ENCODE results near the gene TAF4. TPM values are rescaled to one million over a fixed set of nuclear protein-coding genes. Genes with fewer than 3 reads are reported as not detected.
A peak's percentile ranks its signal among the peaks of the same experiment; 100 is the strongest.

Gene TAF4
- polyA plus RNA-seq, 3 donors from 2014 or later = 0.04 to 3.2 (median 1.1) TPM

DNA sequence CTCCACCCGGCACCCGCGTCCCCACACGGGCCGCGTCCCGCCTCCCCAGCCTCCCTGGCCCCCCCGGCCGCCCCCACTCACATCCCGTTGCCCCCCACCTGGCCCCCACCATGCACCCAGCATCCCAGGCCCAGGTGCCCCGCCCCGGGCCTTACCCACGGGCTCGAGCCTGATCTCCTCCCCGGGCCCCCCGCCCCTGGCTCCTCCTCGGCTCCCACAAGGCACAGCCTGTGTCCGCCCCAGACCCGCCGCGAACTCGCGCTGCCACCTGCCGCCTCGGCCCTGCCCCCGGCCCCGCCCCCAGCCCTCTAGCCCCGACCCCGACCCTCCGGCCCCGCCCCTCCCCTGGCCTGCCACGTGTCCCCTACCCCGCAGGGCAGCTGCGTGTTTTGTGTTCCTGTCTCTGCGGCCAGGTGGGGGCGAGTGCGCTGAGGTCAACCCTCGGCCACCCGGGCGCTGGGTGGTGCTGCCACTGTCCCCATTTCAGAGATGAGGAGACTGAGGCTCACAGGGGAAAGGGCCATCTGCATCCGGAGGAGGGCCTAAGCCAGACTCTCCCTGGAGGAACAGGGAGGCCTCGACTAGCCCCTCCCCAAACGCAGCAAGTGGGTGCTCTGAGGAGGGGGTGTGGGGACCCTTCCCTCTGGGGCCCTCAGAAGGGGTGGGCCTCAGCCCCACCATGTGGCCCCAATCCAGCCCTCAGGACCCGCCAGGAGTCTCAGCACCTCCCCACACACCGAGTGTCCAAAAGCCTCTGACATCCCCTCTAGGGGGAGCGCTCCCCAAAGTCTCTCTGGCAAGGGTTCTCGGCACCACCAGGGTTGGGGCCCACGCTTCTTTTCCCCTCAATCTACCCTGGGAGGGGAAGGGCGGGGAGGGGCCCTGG lies 99.8 kb downstream of the TAF4 start:
- Mint-ChIP-seq H3K27me3 (ENCODE audit: low read depth in 3 of 3) (peaks cover 0 to 4% (median 2%) of the 10 kb centered on the region in 3 donors), H3K4me3 (no peak overlapping the region)

DNA sequence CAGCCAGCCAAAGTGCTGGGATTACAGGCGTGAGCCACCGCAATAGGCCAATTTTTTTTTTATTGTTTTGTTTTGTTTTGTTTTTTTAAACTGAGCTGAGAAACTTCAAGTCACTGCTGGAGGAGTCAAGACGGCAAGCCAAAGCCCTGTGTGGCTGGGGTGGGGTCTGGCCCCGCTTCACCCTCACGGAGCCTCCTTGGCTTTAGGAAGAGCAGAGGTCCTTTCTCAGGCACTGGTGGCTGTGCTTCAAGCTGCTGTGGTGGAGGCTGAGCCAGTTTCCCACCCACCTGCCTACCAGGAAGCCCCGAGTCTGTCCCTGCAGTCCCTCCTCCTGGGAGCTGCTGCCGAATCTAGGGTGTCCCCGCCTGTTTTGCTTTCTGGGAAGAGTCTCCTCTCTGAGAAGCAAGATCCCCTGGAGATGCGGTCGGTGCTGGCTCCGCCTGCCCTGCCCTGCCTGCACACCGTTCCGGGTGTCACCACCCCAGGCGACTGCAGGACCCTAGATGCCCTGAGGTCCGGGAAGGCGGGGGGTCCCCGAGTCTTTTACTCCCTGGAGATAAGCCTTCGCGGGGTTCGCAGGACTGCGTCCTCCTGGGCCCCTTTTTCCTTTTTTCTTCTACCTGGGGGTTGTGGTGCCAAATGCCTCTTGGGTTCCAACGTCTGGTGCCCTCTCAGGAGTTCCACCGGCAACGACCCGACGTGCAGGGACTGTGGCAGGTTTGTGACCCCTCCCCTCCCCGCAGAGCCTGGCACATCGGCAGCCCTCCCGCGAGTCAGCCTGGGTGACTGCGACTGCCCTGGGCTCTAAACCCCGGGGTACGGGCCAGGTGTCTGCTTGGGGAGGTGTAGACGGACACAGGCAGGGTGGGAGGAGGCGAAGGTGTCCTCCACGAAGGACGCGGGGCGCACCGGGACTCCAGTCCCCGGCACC lies 100.7 kb downstream of the TAF4 start:
- peaks cover 0 to 4% (median 0%) of the 10 kb centered on the region in 3 donors for H3K36me3 Mint-ChIP-seq
- H3K27me3 Mint-ChIP-seq (ENCODE audit: low read depth in 3 of 3) = peaks cover 0 to 4% (median 2%) of the 10 kb centered on the region in 3 donors
- no peaks in the 10 kb centered on the region for H3K9me3 Mint-ChIP-seq
- H3K4me3 Mint-ChIP-seq = no peak overlapping the region
- DNase-seq = no peak
- no peak overlapping the region for H3K27ac Mint-ChIP-seq
- peaks cover 0 to 3% of the 10 kb centered on the region in 2 donors for H3K4me1 Mint-ChIP-seq

More for the DNA sequence above, 99.8 kb downstream of the TAF4 start:
- Mint-ChIP-seq H3K4me1 (peaks cover 0 to 3% of the 10 kb centered on the region in 2 donors), H3K27ac (no peak overlapping the region), H3K36me3 (peaks cover 3 to 9% (median 3%) of the 10 kb centered on the region in 3 donors), H3K9me3 (no peaks in the 10 kb centered on the region)
- no peak for DNase-seq

DNA sequence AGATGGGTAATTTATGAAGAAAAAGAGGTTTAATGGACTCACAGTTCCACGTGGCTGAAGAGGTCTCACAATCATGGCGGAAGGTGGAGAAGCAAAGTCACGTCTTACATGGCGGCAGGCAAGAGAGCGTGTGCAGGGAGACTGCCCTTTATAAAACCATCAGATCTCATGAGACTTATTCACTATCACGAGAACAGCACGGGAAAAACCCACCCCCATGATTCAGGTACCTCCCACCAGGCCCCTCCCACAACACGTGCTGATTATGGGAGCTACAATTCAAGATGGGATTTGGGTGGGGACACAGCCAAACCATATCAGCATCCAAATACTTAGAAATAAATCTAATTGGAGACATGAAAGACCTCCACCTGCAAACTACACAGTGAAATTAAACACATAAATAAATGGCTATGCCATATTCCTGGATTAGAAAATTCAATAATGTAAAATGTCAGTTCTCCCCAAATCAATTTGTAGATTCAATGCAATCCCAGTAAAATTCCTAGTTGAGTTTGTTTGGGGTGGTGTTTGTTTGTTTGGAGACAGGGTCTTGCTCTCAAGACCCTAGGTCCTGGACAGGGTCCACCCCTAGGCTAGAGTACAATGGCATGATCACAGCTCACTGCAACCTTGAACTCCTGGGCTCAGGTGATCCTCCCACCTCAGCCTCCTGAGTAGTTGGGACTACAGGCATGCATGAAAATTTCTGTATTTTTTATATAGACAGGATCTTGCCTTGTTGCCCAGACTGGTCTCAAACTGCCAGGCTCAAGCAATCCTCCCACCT lies 101.6 kb downstream of the TAF4 start:
- Mint-ChIP-seq H3K36me3 (peaks cover 0 to 4% (median 0%) of the 10 kb centered on the region in 3 donors), H3K27me3 (ENCODE audit: low read depth in 3 of 3) (peaks cover 0 to 4% (median 2%) of the 10 kb centered on the region in 3 donors), H3K27ac (no peak overlapping the region), H3K4me3 (no peak overlapping the region), H3K4me1 (peaks cover 0 to 3% of the 10 kb centered on the region in 2 donors), H3K9me3 (no peaks in the 10 kb centered on the region)
- DNase-seq = no peak

DNA sequence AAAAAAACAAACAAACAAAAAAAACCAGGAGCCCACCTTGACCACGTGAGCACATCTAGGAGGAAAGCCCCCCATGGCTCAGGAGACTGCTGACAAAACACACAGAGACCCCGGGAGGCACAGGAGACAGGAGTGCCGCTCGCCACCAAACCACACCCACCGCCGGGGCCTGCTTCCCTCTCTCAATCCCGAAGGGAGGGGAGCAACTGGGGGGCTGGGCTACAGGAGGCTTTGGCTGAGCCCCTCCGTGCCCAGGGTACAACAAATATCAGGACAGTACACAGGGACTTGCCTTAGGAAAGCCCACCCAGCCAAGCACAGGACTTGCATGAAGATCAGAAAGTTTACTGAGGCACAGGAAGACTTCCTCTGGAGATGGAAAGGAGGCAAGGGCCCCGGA lies 102.5 kb downstream of the TAF4 start:
- Mint-ChIP-seq H3K4me1 (peaks cover 0 to 3% of the 10 kb centered on the region in 2 donors), H3K4me3 (no peak overlapping the region), H3K27me3 (ENCODE audit: low read depth in 3 of 3) (peaks cover 0 to 2% (median 2%) of the 10 kb centered on the region in 3 donors), H3K9me3 (no peaks in the 10 kb centered on the region), H3K27ac (no peak overlapping the region), H3K36me3 (peaks cover 0 to 4% (median 0%) of the 10 kb centered on the region in 3 donors)
- DNase-seq = no peak

DNA sequence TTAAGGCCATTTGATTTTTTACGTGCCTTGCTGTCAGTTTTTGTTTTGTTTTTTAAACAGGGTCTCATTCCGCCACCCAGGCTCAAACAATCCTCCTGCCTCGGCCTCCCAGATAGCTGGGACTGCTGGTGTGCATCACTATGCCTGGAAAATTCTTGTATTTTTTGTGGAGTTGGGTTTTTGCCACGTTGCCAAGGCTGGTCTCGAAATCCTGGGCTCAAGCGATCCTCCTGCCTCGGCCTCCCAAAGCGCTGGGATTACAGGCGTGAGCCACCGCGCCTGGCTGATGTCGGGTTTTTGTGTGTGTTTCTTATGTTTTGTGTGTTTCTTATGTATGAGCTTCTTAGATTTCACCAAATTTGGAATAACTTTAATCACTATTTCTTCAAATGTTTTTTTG lies 104.8 kb downstream of the TAF4 start:
- no peak overlapping the region for H3K27ac Mint-ChIP-seq
- DNase-seq = no peak
- peaks cover 0 to 2% (median 2%) of the 10 kb centered on the region in 3 donors for H3K27me3 Mint-ChIP-seq (ENCODE audit: low read depth in 3 of 3)
- H3K4me1 Mint-ChIP-seq = no peaks in the 10 kb centered on the region
- H3K36me3 Mint-ChIP-seq = peaks cover 0 to 4% (median 0%) of the 10 kb centered on the region in 3 donors
- H3K4me3 Mint-ChIP-seq = no peak overlapping the region
- no peaks in the 10 kb centered on the region for H3K9me3 Mint-ChIP-seq

DNA sequence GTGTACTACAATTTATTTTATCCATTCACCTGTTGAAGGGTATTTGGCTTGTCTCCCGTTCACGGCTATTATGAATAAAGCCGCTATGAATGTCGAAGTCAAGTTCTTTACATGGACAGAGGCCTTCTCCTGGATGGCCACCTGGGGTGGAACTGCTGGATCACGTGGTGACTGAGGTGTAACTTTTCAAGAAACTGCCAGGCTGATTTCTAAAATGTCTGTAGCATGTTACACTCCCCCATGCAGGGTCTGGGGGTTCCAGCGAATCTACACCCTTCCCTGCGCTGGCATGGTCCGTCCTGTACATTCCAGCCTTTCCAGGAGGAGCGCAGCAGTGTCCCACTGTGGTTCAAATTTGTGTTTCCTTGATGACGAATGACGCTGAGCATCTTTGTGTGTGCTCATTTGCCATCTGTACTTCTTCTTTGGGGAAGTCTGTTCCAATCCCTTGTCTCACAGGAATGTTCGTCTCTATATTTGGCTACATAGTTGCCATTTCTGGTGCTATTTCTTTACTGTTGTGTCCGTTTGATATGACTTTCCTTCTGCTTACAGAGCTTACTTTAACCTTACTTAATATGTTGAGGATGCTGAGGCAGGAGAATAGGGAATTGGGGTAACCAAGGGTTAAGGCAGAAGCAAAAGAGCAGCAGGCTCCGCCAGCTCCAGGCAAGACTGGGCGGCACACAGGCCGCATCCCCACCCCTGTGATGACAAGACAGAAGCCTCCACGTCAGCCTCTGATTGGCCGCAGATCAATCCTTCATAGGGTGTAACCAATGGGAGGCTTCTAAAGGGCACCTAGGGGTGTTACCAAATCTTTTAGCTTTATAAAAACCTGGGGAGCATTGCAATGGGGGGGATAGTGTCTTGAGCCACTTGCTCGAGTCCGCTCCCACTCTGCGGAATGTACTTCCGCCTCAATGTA lies 106.6 kb downstream of the TAF4 start:
- peak overlapping the region in 1 of 6 donors; percentile 34 for H3K27ac Mint-ChIP-seq
- no peak overlapping the region for H3K4me3 Mint-ChIP-seq
- H3K36me3 Mint-ChIP-seq = peaks cover 0 to 4% (median 0%) of the 10 kb centered on the region in 3 donors
- no peak for DNase-seq
- peaks cover 0 to 4% (median 2%) of the 10 kb centered on the region in 3 donors for H3K27me3 Mint-ChIP-seq (ENCODE audit: low read depth in 3 of 3)
- no peaks in the 10 kb centered on the region for H3K4me1 Mint-ChIP-seq
- no peaks in the 10 kb centered on the region for H3K9me3 Mint-ChIP-seq

DNA sequence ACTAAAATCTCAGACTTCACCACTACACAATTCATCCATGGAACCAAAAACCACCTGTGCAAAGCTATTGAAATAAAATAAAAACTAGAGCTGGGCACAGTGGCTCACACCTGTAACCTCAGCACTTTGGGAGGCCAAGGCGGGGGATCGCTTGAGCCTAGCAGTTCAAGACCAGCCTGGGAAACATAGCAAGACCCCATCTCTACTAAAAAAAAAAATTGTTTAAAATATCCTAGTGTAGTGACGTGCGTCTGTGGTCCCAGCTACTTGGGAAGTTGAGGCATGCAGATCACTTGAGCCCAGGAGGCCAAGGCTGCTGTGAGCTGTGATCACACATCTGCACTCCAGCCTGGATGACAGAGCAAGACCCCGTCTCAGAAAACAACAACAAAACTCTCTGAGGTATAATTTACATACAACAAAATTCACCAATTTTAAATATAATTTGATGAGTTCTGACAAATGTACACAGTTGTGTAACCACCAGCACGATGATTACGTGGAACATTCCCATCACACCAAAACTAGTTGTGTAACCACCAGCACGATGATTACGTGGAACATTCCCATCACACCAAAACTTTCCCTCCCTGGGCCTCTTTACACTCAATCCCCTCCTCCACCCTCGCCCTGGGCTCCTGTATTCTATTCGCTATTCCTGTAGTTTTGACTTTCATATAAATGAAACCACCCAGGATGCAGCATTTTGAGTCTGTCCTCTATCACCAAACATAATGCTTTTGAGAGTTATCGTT lies 107.5 kb downstream of the TAF4 start:
- Mint-ChIP-seq H3K36me3 (peaks cover 0 to 4% (median 0%) of the 10 kb centered on the region in 3 donors), H3K27ac (no peak overlapping the region), H3K9me3 (no peaks in the 10 kb centered on the region), H3K4me1 (no peaks in the 10 kb centered on the region), H3K4me3 (no peak overlapping the region), H3K27me3 (ENCODE audit: low read depth in 3 of 3) (peaks cover 1 to 2% (median 2%) of the 10 kb centered on the region in 3 donors)
- DNase-seq = no peak

DNA sequence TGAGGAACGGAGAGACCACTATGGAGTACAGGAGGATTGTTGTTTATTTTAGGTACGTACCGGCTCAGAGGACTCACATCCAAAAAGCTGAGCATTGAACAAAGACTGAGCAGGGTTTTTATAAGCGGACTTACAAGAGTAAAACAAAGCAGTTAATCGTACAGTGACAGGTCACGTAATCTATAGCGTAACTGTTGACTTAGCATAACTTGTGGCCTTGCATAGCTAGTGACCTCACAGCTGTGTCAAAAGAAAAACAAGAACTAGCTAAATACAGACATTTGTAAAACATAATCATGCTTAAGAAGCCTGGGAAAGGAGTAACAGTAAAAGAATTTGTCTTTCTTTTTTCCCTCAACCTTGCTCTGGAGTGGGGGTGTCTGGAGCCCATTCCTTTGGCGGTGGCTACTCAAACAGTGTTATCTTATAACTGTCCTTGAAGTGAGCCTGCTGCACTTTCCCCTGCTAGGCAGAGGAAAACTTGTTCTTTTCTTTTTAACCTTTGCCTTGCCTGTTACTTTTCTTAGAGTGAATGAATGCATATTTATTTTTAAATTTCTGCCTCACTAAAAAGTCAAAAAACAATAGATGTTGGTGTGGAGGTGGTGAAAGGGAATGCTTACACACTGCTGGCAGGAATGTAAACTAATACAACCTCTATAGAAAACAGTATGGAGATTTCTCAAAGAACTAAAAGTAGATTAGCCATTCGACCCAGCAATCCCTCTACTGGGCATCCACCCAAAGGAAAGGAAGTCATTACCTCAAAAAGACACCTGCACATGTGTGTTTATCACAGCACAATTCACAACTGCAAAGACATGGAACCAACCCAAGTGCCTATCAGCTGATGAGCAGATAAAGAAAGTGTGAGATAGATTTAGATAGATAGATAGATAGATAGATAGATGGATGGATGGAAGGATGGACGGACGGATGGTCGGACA lies 109.0 kb downstream of the TAF4 start:
- no peaks in the 10 kb centered on the region for H3K9me3 Mint-ChIP-seq
- DNase-seq = no peak
- peaks cover 0 to 4% (median 0%) of the 10 kb centered on the region in 3 donors for H3K36me3 Mint-ChIP-seq
- H3K4me3 Mint-ChIP-seq = no peak overlapping the region
- H3K27ac Mint-ChIP-seq = no peak overlapping the region
- no peaks in the 10 kb centered on the region for H3K4me1 Mint-ChIP-seq
- peaks cover 2 to 6% (median 4%) of the 10 kb centered on the region in 3 donors for H3K27me3 Mint-ChIP-seq (ENCODE audit: low read depth in 3 of 3)

DNA sequence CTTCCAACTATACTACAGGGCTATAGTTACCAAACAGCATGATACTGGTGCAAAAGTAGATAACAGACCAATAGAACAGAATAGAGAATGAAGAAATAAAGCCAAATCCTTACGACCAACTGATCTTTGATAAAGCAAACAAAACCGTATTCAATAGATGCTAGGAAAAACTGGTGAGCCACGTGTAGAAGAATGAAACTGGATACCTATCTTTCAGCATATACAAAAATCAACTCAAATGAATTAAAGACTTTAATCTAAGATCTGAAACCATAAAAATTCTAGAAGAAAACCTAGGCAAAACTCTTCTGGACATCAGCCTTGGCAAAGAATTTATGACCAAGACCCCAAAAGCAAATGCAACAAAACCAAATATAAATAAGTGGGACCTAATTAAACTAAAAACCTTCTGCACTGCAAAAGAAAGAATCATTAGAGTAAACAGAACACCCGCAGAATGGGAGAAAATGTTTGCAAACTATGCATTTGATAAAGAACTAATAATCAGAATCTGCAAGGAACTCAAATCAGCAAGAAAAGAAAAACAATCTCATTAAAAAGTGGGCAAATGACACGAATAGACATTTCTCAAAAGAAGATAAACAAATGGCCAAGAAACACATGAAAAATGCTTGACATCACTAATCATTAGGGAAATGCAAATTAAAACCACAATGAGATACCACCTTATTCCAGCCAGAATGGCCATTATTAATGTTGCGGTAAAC lies 109.8 kb downstream of the TAF4 start:
- Mint-ChIP-seq H3K9me3 (no peaks in the 10 kb centered on the region), H3K27ac (no peak overlapping the region), H3K4me3 (no peak overlapping the region), H3K27me3 (ENCODE audit: low read depth in 3 of 3) (peaks cover 2 to 6% (median 4%) of the 10 kb centered on the region in 3 donors), H3K36me3 (no peaks in the 10 kb centered on the region), H3K4me1 (no peaks in the 10 kb centered on the region)
- no peak for DNase-seq

DNA sequence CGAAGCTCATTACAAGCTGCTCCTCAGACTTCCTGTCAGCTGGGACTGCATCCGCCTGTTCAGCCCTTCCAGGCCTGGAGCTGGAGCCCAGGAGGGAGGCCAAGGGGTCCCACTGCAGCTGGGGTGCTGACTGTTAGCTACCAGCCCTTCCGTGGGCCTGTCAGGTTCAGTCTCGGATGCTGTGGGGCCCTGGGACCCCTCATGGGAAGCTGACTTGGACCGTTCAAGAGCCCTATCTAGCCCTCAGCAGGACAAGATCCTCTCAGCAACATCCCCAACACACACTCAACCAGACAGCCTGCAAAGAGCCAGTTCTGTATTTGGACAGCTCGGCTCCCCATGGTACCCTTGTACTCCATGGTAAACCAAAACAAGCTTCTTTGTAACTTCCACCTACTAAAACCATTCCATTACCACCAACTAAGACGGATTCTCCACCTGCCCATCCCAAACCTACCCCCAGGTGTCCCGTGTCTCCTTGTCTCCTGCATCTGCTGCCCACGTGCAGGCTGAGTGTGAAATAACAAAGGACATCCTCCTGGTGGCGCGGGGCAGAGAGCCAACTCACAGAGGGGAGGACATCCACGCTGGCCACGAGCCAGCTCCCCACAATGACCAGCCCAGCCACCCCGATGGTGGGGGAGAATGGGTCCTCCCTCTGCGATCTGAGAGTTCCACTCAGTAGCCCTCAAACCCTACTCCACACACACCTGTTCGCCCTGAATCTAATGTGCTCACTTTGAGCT lies 111.2 kb downstream of the TAF4 start:
- Mint-ChIP-seq H3K27ac (no peak overlapping the region), H3K9me3 (no peaks in the 10 kb centered on the region), H3K4me3 (no peak overlapping the region), H3K4me1 (no peaks in the 10 kb centered on the region), H3K36me3 (no peaks in the 10 kb centered on the region), H3K27me3 (ENCODE audit: low read depth in 3 of 3) (peaks cover 2 to 6% (median 4%) of the 10 kb centered on the region in 3 donors)
- no peak for DNase-seq

All from immature natural killer cell (primary cell).